B cell (primary cell): ENCODE results near the gene FMN1. TPM values are rescaled to one million over a fixed set of nuclear protein-coding genes. Genes with fewer than 3 reads are reported as not detected.

ENCODE experiments used
- ATAC-seq: fragments of 200-7000 bp; cut with Tn5 transposase; one replicate; pipeline ENCODE4 v1.10.0; 2021; ENCODE audit warnings: low read depth, mild to moderate bottlenecking, moderate number of reproducible peaks, moderate library complexity
- CTCF ChIA-PET: fragments of 350-600 bp; sonication (Branson Sonifier 250); formaldehyde crosslinking; loops from one replicate; lab custom pipeline; 2021; ENCODE audit warnings: antibody characterized with exemption, inconsistent platforms; lab: Charles Lee
- POLR2A ChIA-PET: fragments of 350-600 bp; sonication (Branson Sonifier 250); formaldehyde crosslinking; loops from one replicate; lab custom pipeline; 2021; ENCODE audit warnings: antibody characterized with exemption; lab: Charles Lee
- DNase-seq: peaks from one replicate; pipeline ENCODE4 v3.0.0; 2013
- H2AFZ ChIP-seq: 2 replicates; pipeline ENCODE4 v1.6.1; 2012; ENCODE audit warnings: mild to moderate bottlenecking, low read depth, low read length; ENCODE audit not compliant: insufficient read depth, poor library complexity, severe bottlenecking
- H3K27ac ChIP-seq, 2 donors: 1 replicate in 1 of 2; 2 replicates in 1 of 2; pipeline ENCODE4 v1.5.1; 2012 to 2013; ENCODE audit warnings: low read length in 2 of 2, mild to moderate bottlenecking in 2 of 2, moderate library complexity in 1 of 2
- H3K27me3 ChIP-seq, 4 experiments: fragments of 200-600 bp in 1 of 4; sonication (generic) in 1 of 4; replicated peaks in 1 of 4; 1 replicate in 2 of 4; 2 replicates in 2 of 4; pipeline versions ENCODE4 v1.6.1 to v1.7.0; 2013 to 2016; ENCODE audit warnings: low read length in 3 of 4, mild to moderate bottlenecking in 2 of 4, mixed read lengths in 1 of 4, moderate library complexity in 1 of 4; ENCODE audit not compliant: insufficient read depth in 4 of 4, control insufficient read depth in 3 of 4; ENCODE audit errors: control extremely low read depth in 1 of 4
- H3K36me3 ChIP-seq, 2 experiments: replicated peaks in 1 of 2; 1 replicate in 1 of 2; 2 replicates in 1 of 2; pipeline versions ENCODE4 v1.6.1 to v1.7.1; 2013; ENCODE audit warnings: low read length in 1 of 2; ENCODE audit not compliant: insufficient read depth in 2 of 2, control insufficient read depth in 1 of 2; ENCODE audit errors: control extremely low read depth in 1 of 2, extremely low read depth in 1 of 2
- H3K4me1 ChIP-seq, 2 donors: fragments of 200-600 bp in 1 of 2; sonication (generic) in 1 of 2; 1 replicate in 1 of 2; 2 replicates in 1 of 2; pipeline versions ENCODE4 v1.5.1 to v1.6.1; 2013 to 2017; ENCODE audit warnings: low read length in 2 of 2; ENCODE audit not compliant: control insufficient read depth in 2 of 2, insufficient read depth in 2 of 2
- H3K4me2 ChIP-seq: replicated peaks from 2 replicates; pipeline ENCODE3; 2012; ENCODE audit warnings: mild to moderate bottlenecking, low read depth, low read length; ENCODE audit not compliant: poor library complexity, severe bottlenecking
- H3K4me3 ChIP-seq, 5 experiments: fragments of 200-600 bp in 1 of 5; sonication (generic) in 1 of 5; 1 replicate in 3 of 5; 2 replicates in 2 of 5; pipeline versions ENCODE4 v1.5.1 to v1.7.0; 2011 to 2016; ENCODE audit warnings: low read length in 4 of 5, mild to moderate bottlenecking in 4 of 5, low read depth in 2 of 5, control low read depth in 1 of 5, moderate library complexity in 1 of 5; ENCODE audit not compliant: insufficient read depth in 1 of 5; ENCODE audit errors: control extremely low read depth in 1 of 5, extremely low read depth in 1 of 5
- H3K79me2 ChIP-seq: fragments of 200-600 bp; sonication (generic); one replicate; pipeline ENCODE4 v1.6.0; 2016; ENCODE audit warnings: low read length; ENCODE audit not compliant: control insufficient read depth, insufficient read depth
- H3K9ac ChIP-seq: fragments of 200-600 bp; sonication (generic); 2 replicates; pipeline ENCODE4 v1.6.1; 2017; ENCODE audit warnings: mild to moderate bottlenecking, low read length, moderate library complexity
- H3K9me3 ChIP-seq, 3 donors: one replicate each; pipeline versions ENCODE4 v1.6.1 to v1.7.1; 2013; ENCODE audit warnings: low read length in 2 of 3; ENCODE audit not compliant: control insufficient read depth in 2 of 3, insufficient read depth in 1 of 3; ENCODE audit errors: control extremely low read depth in 1 of 3
- H4K20me1 ChIP-seq: 2 replicates; pipeline ENCODE4 v1.6.0; 2012; ENCODE audit warnings: mild to moderate bottlenecking, low read length; ENCODE audit not compliant: insufficient read depth, control insufficient read depth, poor library complexity, severe bottlenecking
- H3K27ac Mint-ChIP-seq: one replicate; pipeline ENCODE4 v1.8.0; 2021; ENCODE audit warnings: mixed read lengths
- H3K27me3 Mint-ChIP-seq: one replicate; pipeline ENCODE4 v1.8.0; 2021; ENCODE audit warnings: mixed read lengths
- H3K4me1 Mint-ChIP-seq: one replicate; pipeline ENCODE4 v1.8.0; 2021; ENCODE audit warnings: mixed read lengths
- H3K4me3 Mint-ChIP-seq: one replicate; pipeline ENCODE4 v1.8.0; 2021; ENCODE audit warnings: mixed read lengths
- H3K9me3 Mint-ChIP-seq: one replicate; pipeline ENCODE4 v1.8.0; 2022; ENCODE audit warnings: mixed read lengths; ENCODE audit not compliant: insufficient read depth
- EZH2 ChIP-seq: IDR thresholded peaks from 2 replicates; pipeline ENCODE4 v1.6.1; 2012; ENCODE audit warnings: borderline replicate concordance, low read depth, mild to moderate bottlenecking, moderate library complexity, low read length; ENCODE audit not compliant: insufficient read depth, poor library complexity, severe bottlenecking
- WGBS: methylation state at CpG from one replicate; pipeline ENCODE4 v1.1.5; 2013; ENCODE audit warnings: missing lambda C conversion rate; ENCODE audit not compliant: insufficient coverage; 5-methylcytosine and 5-hydroxymethylcytosine counted together
- intact Hi-C: fragments of 100-400 bp; cut with micrococcal nuclease; formaldehyde crosslinking; loops from one replicate; pipeline ENCODE4 v1.10.0; 2022
- polyA plus RNA-seq: library from polyadenylated mRNA; depleted of rRNA; stranded (reverse); fragments of >200 nt; gene quantifications from 2 replicates; pipeline ENCODE4 v1.2.3, GENCODE V29; 2012
- total RNA-seq, 2 donors: library from RNA; stranded (reverse); fragments of 120-200 nt in 1 of 2; gene quantifications; 1 replicate in 1 of 2; 2 replicates in 1 of 2; pipeline versions ENCODE4 v1.2.3 to v1.2.4, GENCODE V29; 2013 to 2022
- TF ChIP-seq, protein P1 (sequence below): fragments of 200-600 bp; IDR thresholded peaks from one replicate; pipeline ENCODE4 v1.8.0; 2022; ENCODE audit warnings: antibody characterized with exemption, mild to moderate bottlenecking

The FMN1 gene
- total and polyA plus RNA-seq, 2 donors (not counting 1 experiment from before 2014, with no cell fraction given) = 0.21 to 0.96 TPM

- no peak overlapping the region for H3K27ac ChIP-seq
- H3K9me3 ChIP-seq = no peaks in the 10 kb centered on the region
- no peaks in the 10 kb centered on the region for H3K9me3 Mint-ChIP-seq
- H3K79me2 ChIP-seq = no peaks in the 10 kb centered on the region
- H3K27me3 Mint-ChIP-seq = peaks cover 21% of the 10 kb centered on the region
- H3K4me3 Mint-ChIP-seq = no peak overlapping the region
- no peak overlapping the region for H3K4me2 ChIP-seq
- peaks cover 16% of the 10 kb centered on the region for H3K4me1 Mint-ChIP-seq
- peaks cover 0 to 3% (median 1%) of the 10 kb centered on the region in 4 experiments for H3K27me3 ChIP-seq
- WGBS = no CpG with 5 or more reads among the region's 1 CpG
- no peaks in the 10 kb centered on the region for H3K36me3 ChIP-seq
- TF ChIP-seq, protein P1, sequence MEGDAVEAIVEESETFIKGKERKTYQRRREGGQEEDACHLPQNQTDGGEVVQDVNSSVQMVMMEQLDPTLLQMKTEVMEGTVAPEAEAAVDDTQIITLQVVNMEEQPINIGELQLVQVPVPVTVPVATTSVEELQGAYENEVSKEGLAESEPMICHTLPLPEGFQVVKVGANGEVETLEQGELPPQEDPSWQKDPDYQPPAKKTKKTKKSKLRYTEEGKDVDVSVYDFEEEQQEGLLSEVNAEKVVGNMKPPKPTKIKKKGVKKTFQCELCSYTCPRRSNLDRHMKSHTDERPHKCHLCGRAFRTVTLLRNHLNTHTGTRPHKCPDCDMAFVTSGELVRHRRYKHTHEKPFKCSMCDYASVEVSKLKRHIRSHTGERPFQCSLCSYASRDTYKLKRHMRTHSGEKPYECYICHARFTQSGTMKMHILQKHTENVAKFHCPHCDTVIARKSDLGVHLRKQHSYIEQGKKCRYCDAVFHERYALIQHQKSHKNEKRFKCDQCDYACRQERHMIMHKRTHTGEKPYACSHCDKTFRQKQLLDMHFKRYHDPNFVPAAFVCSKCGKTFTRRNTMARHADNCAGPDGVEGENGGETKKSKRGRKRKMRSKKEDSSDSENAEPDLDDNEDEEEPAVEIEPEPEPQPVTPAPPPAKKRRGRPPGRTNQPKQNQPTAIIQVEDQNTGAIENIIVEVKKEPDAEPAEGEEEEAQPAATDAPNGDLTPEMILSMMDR = no peak
- TF ChIP-seq EZH2 = no peak
- CTCF ChIA-PET = interaction anchor here (0.8 to 5.9 kb wide), 6 partner anchors 11 to 867 kb away, joined by 3 to 62 read pairs (median 4); no protein-coding TSS in a partner anchor
- no peak overlapping the region for H2AFZ ChIP-seq
- ATAC-seq = no peak
- peaks cover 10 to 13% of the 10 kb centered on the region in 2 donors for H3K4me1 ChIP-seq
- no peak for DNase-seq
- no peak overlapping the region for H3K4me3 ChIP-seq
- H3K9ac ChIP-seq = no peak overlapping the region
- H4K20me1 ChIP-seq = no peaks in the 10 kb centered on the region
- POLR2A ChIA-PET = no interaction called here
- intact Hi-C loops = loop anchor here (5.0 kb wide), 1 partner anchor 39 kb away; no protein-coding TSS in a partner anchor
- no peak overlapping the region for H3K27ac Mint-ChIP-seq
Measured at GRCh38 chr15:32833379-32833821, 361.1 kb downstream of the FMN1 start.

GRCh38 chr15:32831485-32831884, 363.0 kb downstream of the FMN1 start:
- peaks cover 16% of the 10 kb centered on the region for H3K4me1 Mint-ChIP-seq
- H3K27ac ChIP-seq = no peak overlapping the region
- TF ChIP-seq, protein P1 = no peak
- TF ChIP-seq EZH2 = no peak
- no peaks in the 10 kb centered on the region for H4K20me1 ChIP-seq
- no peak overlapping the region for H2AFZ ChIP-seq
- H3K4me3 Mint-ChIP-seq = no peak overlapping the region
- CTCF ChIA-PET = interaction anchor here (1.0 to 5.9 kb wide), 2 partner anchors 13 to 125 kb away, joined by 3 to 62 read pairs; no protein-coding TSS in a partner anchor
- no peaks in the 10 kb centered on the region for H3K27me3 ChIP-seq
- POLR2A ChIA-PET = no interaction called here
- H3K36me3 ChIP-seq = no peaks in the 10 kb centered on the region
- no peak overlapping the region for H3K27ac Mint-ChIP-seq
- DNase-seq = no peak
- peaks cover 13% of the 10 kb centered on the region for H3K27me3 Mint-ChIP-seq
- H3K9ac ChIP-seq = no peak overlapping the region
- H3K79me2 ChIP-seq = no peaks in the 10 kb centered on the region
- no peak overlapping the region for H3K4me2 ChIP-seq
- no peak for ATAC-seq
- no CpG with 5 or more reads among the region's 1 CpG for WGBS
- intact Hi-C loops = loop anchor here (5.0 kb wide), 1 partner anchor 41 kb away; no protein-coding TSS in a partner anchor
- H3K4me1 ChIP-seq = peaks cover 10 to 13% of the 10 kb centered on the region in 2 donors
- no peaks in the 10 kb centered on the region for H3K9me3 Mint-ChIP-seq
- no peak overlapping the region for H3K4me3 ChIP-seq
- H3K9me3 ChIP-seq = no peaks in the 10 kb centered on the region
